Hepatocyte (in vitro differentiated cells): ENCODE measurements around the gene DAPK2.

Source experiments
- EZH2 ChIP-seq: fragments of 200-600 bp; sonication (generic); IDR thresholded peaks from 2 replicates; pipeline ENCODE4 v1.6.1; 2016; ENCODE audit warnings: antibody characterized with exemption, mild to moderate bottlenecking, borderline replicate concordance
- EZH2phosphoT487 ChIP-seq: fragments of 200-600 bp; sonication (generic); IDR thresholded peaks from one replicate; pipeline ENCODE4 v1.6.1; 2018; ENCODE audit warnings: antibody characterized with exemption, mild to moderate bottlenecking, low read depth, moderate library complexity; ENCODE audit not compliant: unreplicated experiment, severe bottlenecking
- TF ChIP-seq, protein P1 (sequence below): fragments of 200-600 bp; sonication (generic); IDR thresholded peaks from 2 replicates; pipeline ENCODE4 v1.5.1; 2016; ENCODE audit warnings: antibody characterized with exemption, mild to moderate bottlenecking; ENCODE audit not compliant: poor library complexity

DNA sequence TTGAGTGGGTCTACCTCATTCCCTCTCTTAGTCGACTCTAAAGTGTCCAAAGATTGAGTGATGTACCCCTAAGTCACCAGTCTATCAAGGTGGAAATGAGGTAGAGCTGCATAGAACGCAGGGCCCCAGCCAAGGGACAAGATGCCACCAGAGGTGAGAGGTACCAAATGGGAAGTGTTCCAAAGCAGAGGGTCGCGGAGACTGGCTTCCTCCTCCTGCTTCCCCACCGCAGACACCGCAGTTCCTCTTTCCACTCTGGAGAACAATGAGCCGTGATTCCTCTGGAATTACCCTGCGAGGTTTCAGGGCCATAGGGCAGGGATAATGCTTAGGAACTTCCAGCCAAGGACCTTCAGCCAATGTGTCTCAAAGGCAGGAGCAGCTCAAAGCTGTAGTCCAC is 55.8 kb downstream of the DAPK2 start:
- TF ChIP-seq, protein P1, sequence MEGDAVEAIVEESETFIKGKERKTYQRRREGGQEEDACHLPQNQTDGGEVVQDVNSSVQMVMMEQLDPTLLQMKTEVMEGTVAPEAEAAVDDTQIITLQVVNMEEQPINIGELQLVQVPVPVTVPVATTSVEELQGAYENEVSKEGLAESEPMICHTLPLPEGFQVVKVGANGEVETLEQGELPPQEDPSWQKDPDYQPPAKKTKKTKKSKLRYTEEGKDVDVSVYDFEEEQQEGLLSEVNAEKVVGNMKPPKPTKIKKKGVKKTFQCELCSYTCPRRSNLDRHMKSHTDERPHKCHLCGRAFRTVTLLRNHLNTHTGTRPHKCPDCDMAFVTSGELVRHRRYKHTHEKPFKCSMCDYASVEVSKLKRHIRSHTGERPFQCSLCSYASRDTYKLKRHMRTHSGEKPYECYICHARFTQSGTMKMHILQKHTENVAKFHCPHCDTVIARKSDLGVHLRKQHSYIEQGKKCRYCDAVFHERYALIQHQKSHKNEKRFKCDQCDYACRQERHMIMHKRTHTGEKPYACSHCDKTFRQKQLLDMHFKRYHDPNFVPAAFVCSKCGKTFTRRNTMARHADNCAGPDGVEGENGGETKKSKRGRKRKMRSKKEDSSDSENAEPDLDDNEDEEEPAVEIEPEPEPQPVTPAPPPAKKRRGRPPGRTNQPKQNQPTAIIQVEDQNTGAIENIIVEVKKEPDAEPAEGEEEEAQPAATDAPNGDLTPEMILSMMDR, result no peak
- TF ChIP-seq EZH2 (no peak), EZH2phosphoT487 (no peak)
